NB4 (cell line): Measurements from ENCODE around the gene RPL19.
A peak's percentile ranks its signal among the peaks of the same experiment; 100 is the strongest.

ENCODE experiments used
- DNase-seq: peaks from one replicate; pipeline ENCODE4 v3.0.0; 2010; ENCODE audit warnings: low read depth
- H3K4me3 ChIP-seq: one replicate; pipeline ENCODE4 v1.5.1; 2011; ENCODE audit warnings: mild to moderate bottlenecking, low read depth, low read length, moderate library complexity
- MAX ChIP-seq: IDR thresholded peaks from 2 replicates; pipeline ENCODE4 v1.6.1; 2011; ENCODE audit warnings: low read depth, low read length
- MYC ChIP-seq: IDR thresholded peaks from 2 replicates; pipeline ENCODE4 v1.6.1; 2011; ENCODE audit warnings: low read depth, low read length
- POLR2A ChIP-seq: IDR thresholded peaks from 2 replicates; pipeline ENCODE4 v1.6.1; 2011; ENCODE audit warnings: mild to moderate bottlenecking; ENCODE audit not compliant: insufficient read length; ENCODE audit errors: extremely low read depth
- TF ChIP-seq, protein P1 (sequence below): IDR thresholded peaks from one replicate; pipeline ENCODE4 v1.5.1; 2012; ENCODE audit warnings: low read depth, low read length

The RPL19 gene

DNA sequence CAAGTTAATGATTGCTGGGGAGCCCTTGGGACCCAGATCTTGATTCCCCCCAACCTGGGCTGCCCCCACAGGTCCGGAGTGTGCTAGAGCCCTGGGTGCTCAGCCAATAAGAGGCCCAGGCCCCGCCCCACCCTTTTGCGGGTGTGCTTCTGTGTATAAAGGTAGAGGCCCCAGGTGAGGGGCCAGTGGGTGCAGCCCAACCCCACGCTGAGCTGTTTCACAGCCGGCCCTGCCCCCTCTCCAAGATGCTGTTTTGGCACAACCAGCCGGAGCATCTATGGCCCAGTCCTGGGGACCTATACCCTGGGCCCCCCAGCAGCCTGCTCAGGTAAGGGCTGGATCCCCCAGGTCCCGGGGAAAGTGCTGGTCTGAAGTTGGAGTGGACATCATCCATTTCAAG, 37.5 kb downstream of the RPL19 start:
- TF ChIP-seq POLR2A (no peak), MAX (no peak), MYC (no peak)
- TF ChIP-seq, protein P1, sequence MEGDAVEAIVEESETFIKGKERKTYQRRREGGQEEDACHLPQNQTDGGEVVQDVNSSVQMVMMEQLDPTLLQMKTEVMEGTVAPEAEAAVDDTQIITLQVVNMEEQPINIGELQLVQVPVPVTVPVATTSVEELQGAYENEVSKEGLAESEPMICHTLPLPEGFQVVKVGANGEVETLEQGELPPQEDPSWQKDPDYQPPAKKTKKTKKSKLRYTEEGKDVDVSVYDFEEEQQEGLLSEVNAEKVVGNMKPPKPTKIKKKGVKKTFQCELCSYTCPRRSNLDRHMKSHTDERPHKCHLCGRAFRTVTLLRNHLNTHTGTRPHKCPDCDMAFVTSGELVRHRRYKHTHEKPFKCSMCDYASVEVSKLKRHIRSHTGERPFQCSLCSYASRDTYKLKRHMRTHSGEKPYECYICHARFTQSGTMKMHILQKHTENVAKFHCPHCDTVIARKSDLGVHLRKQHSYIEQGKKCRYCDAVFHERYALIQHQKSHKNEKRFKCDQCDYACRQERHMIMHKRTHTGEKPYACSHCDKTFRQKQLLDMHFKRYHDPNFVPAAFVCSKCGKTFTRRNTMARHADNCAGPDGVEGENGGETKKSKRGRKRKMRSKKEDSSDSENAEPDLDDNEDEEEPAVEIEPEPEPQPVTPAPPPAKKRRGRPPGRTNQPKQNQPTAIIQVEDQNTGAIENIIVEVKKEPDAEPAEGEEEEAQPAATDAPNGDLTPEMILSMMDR = no peak
- no peak overlapping the region for H3K4me3 ChIP-seq
- DNase-seq = no peak

GRCh38 chr17:39238311-39238972, 38.4 kb downstream of the RPL19 start:
- H3K4me3 ChIP-seq = no peak overlapping the region
- peak; percentile 40 for DNase-seq
- TF ChIP-seq MAX (no peak), MYC (no peak), POLR2A (no peak)
- TF ChIP-seq, protein P1 = no peak

GRCh38 chr17:39239640-39240314, 39.7 kb downstream of the RPL19 start:
- no peak for TF ChIP-seq MAX
- TF ChIP-seq, protein P1 = peak; percentile 72
- H3K4me3 ChIP-seq = no peak overlapping the region
- DNase-seq = peak; percentile 53

- H3K4me3 ChIP-seq = no peak overlapping the region
- DNase-seq = no peak
- TF ChIP-seq POLR2A (no peak), MYC (no peak), MAX (no peak)
- TF ChIP-seq, protein P1 = no peak
Observed at GRCh38 chr17:39240631-39241030, 40.5 kb downstream of the RPL19 start.

- no peak for TF ChIP-seq MAX
- TF ChIP-seq, protein P1 = no peak
- no peak for TF ChIP-seq MYC
- TF ChIP-seq POLR2A = no peak
- no peak overlapping the region for H3K4me3 ChIP-seq
- DNase-seq = no peak
Observed at GRCh38 chr17:39243155-39243554, 43.1 kb downstream of the RPL19 start.
